K562 (cell line): Measurements from ENCODE around the gene CDC42EP2. TPM values are rescaled to one million over a fixed set of nuclear protein-coding genes. Genes with fewer than 3 reads are reported as not detected.

Experiments used
- ADNP ChIP-seq: fragments of 200-800 bp; sonication (Bioruptor generic); IDR thresholded peaks from 2 replicates; pipeline ENCODE4 v1.6.1; 2016; ENCODE audit warnings: missing genetic modification characterization, missing compliant biosample characterization
- CCNT2 ChIP-seq: IDR thresholded peaks from 2 replicates; pipeline ENCODE4 v1.6.1; 2011; ENCODE audit warnings: borderline replicate concordance, low read depth, mild to moderate bottlenecking, moderate library complexity, mixed read lengths, low read length; ENCODE audit not compliant: insufficient read length; ENCODE audit errors: extremely low read depth
- CHCHD3 ChIP-seq: fragments of 250-450 bp; sonication (Bioruptor Pico); IDR thresholded peaks from 2 replicates; pipeline ENCODE4 v2.1.2; 2022; ENCODE audit warnings: mild to moderate bottlenecking
- EZH2 ChIP-seq: IDR thresholded peaks from 2 replicates; pipeline ENCODE4 v1.6.1; 2012; ENCODE audit warnings: low read depth, mild to moderate bottlenecking, inconsistent platforms, low read length, borderline replicate concordance
- GABPB2 ChIP-seq: fragments of 250-450 bp; sonication (Bioruptor Pico); conservative IDR thresholded peaks from 2 replicates; pipeline ENCODE4 v1.5.1; 2021; ENCODE audit warnings: mild to moderate bottlenecking
- IFI16 ChIP-seq: fragments of 250-450 bp; sonication (Bioruptor Pico); IDR thresholded peaks from 2 replicates; pipeline ENCODE4 v2.1.2; 2022; ENCODE audit warnings: mild to moderate bottlenecking, inconsistent platforms
- KLF10 ChIP-seq: fragments of 250-450 bp; sonication (Bioruptor Pico); IDR thresholded peaks from 2 replicates; pipeline ENCODE4 v1.6.1; 2021; ENCODE audit warnings: matching md5 sums
- POLR2A ChIP-seq: fragments of 450-650 bp; conservative IDR thresholded peaks from 2 replicates; pipeline ENCODE4 v1.6.1; 2016
- POLR2B ChIP-seq: fragments of 450-650 bp; IDR thresholded peaks from 2 replicates; pipeline ENCODE4 v1.6.1; 2018; ENCODE audit warnings: low read depth; ENCODE audit not compliant: partially characterized antibody
- THRB ChIP-seq: fragments of 450-650 bp; formaldehyde crosslinking; conservative IDR thresholded peaks from 2 replicates; pipeline ENCODE4 v1.4.0; 2022; ENCODE audit warnings: mild to moderate bottlenecking, missing genetic modification characterization
- USF2 ChIP-seq: sonication (generic); formaldehyde crosslinking; IDR thresholded peaks from 2 replicates; pipeline ENCODE4 v1.5.0; 2020; ENCODE audit warnings: missing genetic modification reagents
- ZNF12 ChIP-seq: sonication (generic); formaldehyde crosslinking; IDR thresholded peaks from 2 replicates; pipeline ENCODE4 v1.4.0; 2020; ENCODE audit warnings: mild to moderate bottlenecking, missing genetic modification reagents
- ZNF121 ChIP-seq: sonication (generic); formaldehyde crosslinking; conservative IDR thresholded peaks from 2 replicates; pipeline ENCODE4 v1.8.0; 2022; ENCODE audit warnings: missing genetic modification reagents
- ZNF518B ChIP-seq: fragments of 250-450 bp; sonication (Bioruptor Pico); IDR thresholded peaks from 2 replicates; pipeline ENCODE4 v1.5.0; 2021; ENCODE audit warnings: mild to moderate bottlenecking, moderate library complexity
- ZNF586 ChIP-seq: fragments of 450-650 bp; formaldehyde crosslinking; conservative IDR thresholded peaks from 2 replicates; pipeline ENCODE4 v1.4.0; 2020; ENCODE audit warnings: mild to moderate bottlenecking, moderate library complexity
- polyA plus RNA-seq, 8 experiments: library from polyadenylated mRNA; depleted of rRNA in 4 of 8; stranded (reverse) in 5 of 8; unstranded in 3 of 8; fragments of >200 nt; fragmentation: Nextera tagmentation in 2 of 8; fragmentation: Illumina TruSeq in 1 of 8; extraction: Ambion mirVana in 2 of 8; extraction: Trizol in 1 of 8; gene quantifications; 2 replicates each; pipeline versions ENCODE4 v1.2.1 to v1.2.3, GENCODE V29; 2011 to 2014; ENCODE audit warnings: inconsistent platforms in 1 of 8, missing spikeins in 1 of 8
- total RNA-seq, 7 experiments: library from RNA; depleted of rRNA in 6 of 7; stranded (reverse); fragments of >200 nt in 6 of 7; fragmentation: Illumina TruSeq in 2 of 7; extraction: Trizol in 2 of 7; gene quantifications; 2 replicates each; pipeline versions ENCODE4 v1.2.1 to v1.2.3, GENCODE V29; 2011 to 2021; ENCODE audit warnings: low replicate concordance in 1 of 7
- TF ChIP-seq, protein P1 (sequence below): fragments of 250-450 bp; sonication (Bioruptor Pico); IDR thresholded peaks from 2 replicates; pipeline ENCODE4 v1.4.0; 2020

CDC42EP2 gene
- total and polyA plus RNA-seq, 9 of the 15 experiments (the other 6 are each of a cell fraction or from before 2014, with no cell fraction given) = 0.27 to 3.5 (median 0.83) TPM; not detected in 1

GRCh38 chr11:65366340-65366773, 51.7 kb downstream of the CDC42EP2 start (continued):
- TF ChIP-seq, protein P1, sequence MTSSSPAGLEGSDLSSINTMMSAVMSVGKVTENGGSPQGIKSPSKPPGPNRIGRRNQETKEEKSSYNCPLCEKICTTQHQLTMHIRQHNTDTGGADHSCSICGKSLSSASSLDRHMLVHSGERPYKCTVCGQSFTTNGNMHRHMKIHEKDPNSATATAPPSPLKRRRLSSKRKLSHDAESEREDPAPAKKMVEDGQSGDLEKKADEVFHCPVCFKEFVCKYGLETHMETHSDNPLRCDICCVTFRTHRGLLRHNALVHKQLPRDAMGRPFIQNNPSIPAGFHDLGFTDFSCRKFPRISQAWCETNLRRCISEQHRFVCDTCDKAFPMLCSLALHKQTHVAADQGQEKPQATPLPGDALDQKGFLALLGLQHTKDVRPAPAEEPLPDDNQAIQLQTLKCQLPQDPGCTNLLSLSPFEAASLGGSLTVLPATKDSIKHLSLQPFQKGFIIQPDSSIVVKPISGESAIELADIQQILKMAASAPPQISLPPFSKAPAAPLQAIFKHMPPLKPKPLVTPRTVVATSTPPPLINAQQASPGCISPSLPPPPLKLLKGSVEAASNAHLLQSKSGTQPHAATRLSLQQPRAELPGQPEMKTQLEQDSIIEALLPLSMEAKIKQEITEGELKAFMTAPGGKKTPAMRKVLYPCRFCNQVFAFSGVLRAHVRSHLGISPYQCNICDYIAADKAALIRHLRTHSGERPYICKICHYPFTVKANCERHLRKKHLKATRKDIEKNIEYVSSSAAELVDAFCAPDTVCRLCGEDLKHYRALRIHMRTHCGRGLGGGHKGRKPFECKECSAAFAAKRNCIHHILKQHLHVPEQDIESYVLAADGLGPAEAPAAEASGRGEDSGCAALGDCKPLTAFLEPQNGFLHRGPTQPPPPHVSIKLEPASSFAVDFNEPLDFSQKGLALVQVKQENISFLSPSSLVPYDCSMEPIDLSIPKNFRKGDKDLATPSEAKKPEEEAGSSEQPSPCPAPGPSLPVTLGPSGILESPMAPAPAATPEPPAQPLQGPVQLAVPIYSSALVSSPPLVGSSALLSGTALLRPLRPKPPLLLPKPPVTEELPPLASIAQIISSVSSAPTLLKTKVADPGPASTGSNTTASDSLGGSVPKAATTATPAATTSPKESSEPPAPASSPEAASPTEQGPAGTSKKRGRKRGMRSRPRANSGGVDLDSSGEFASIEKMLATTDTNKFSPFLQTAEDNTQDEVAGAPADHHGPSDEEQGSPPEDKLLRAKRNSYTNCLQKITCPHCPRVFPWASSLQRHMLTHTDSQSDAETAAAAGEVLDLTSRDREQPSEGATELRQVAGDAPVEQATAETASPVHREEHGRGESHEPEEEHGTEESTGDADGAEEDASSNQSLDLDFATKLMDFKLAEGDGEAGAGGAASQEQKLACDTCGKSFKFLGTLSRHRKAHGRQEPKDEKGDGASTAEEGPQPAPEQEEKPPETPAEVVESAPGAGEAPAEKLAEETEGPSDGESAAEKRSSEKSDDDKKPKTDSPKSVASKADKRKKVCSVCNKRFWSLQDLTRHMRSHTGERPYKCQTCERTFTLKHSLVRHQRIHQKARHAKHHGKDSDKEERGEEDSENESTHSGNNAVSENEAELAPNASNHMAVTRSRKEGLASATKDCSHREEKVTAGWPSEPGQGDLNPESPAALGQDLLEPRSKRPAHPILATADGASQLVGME (CRISPR knock-in tag) = no peak
- no peak for TF ChIP-seq USF2
- no peak for TF ChIP-seq ZNF121 (CRISPR knock-in tag)
- no peak for TF ChIP-seq CCNT2
- no peak for TF ChIP-seq EZH2
- no peak for TF ChIP-seq POLR2A
- TF ChIP-seq ZNF12 = no peak
- no peak for TF ChIP-seq GABPB2
- no peak for TF ChIP-seq IFI16
- TF ChIP-seq THRB (CRISPR knock-in tag) = no peak
- no peak for TF ChIP-seq CHCHD3
- TF ChIP-seq KLF10 (CRISPR knock-in tag) = no peak
- no peak for TF ChIP-seq POLR2B
- no peak for TF ChIP-seq ZNF518B (CRISPR knock-in tag)
- TF ChIP-seq ZNF586 = no peak
- TF ChIP-seq ADNP (tag) = no peak
